K562 (cell line): ENCODE results near the gene PDCD6IP. TPM values are rescaled to one million over a fixed set of nuclear protein-coding genes. Genes with fewer than 3 reads are reported as not detected.

Experiments used
- ATAC-seq: fragments of 200-7000 bp; cut with Tn5 transposase; 3 replicates; pipeline ENCODE4 v1.9.1; 2020; ENCODE audit warnings: moderate library complexity
- BruUV-seq: library from RNA; stranded (reverse); fragments of 400-500 nt; replicated peaks from 2 replicates; lab custom pipeline; 2021; lab: Mats Ljungman, UMichigan
- CTCF ChIA-PET: fragments of 300-600 bp; formaldehyde crosslinking; extraction: SDS; loops from one replicate; lab custom pipeline; 2021; ENCODE audit warnings: low intra/inter-chr PET ratio; lab: Yijun Ruan, JAX
- POLR2A ChIA-PET: fragments of 300-600, 350-650 bp; sonication (Branson Sonifier 250); formaldehyde crosslinking; extraction: SDS; loops from one replicate; lab custom pipeline; 2021; ENCODE audit warnings: antibody characterized with exemption, inconsistent platforms; lab: Yijun Ruan, JAX
- DNase-seq, 4 experiments: peaks; one replicate each; pipeline versions ENCODE4 v3.0.0 to v3.0.0-alpha.2; 2011 to 2018; ENCODE audit warnings: low spot score in 3 of 4, mixed read lengths in 3 of 4; ENCODE audit errors: extremely low read depth in 1 of 4
- FAIRE-seq: peaks from 2 replicates; lab custom pipeline; 2011; peaks lifted over from hg19 to GRCh38; lab: Jason Lieb, UNC
- H2AFZ ChIP-seq: 2 replicates; pipeline ENCODE4 v1.6.0; 2011; ENCODE audit warnings: low read depth, low read length, control low read depth, inconsistent platforms
- H3K27ac ChIP-seq: fragments of 200-600 bp; 3 replicates; pipeline ENCODE4 v1.8.0; 2011; ENCODE audit warnings: low read depth, mild to moderate bottlenecking, control low read depth, inconsistent platforms, low read length, moderate library complexity, mixed read lengths; ENCODE audit errors: extremely low read depth
- H3K27me3 ChIP-seq, 2 experiments: fragments of 300-600 bp in 1 of 2; 2 replicates in 1 of 2; 3 replicates in 1 of 2; pipeline versions ENCODE4 v1.6.0 to v1.8.0; 2011; ENCODE audit warnings: inconsistent platforms in 2 of 2, low read length in 2 of 2, mild to moderate bottlenecking in 1 of 2, mixed read lengths in 1 of 2, moderate library complexity in 1 of 2; ENCODE audit not compliant: control insufficient read depth in 2 of 2, insufficient read depth in 2 of 2
- H3K36me3 ChIP-seq: fragments of 300-600 bp; 3 replicates; pipeline ENCODE4 v1.8.0; 2011; ENCODE audit warnings: mild to moderate bottlenecking, low read length, inconsistent platforms; ENCODE audit not compliant: control insufficient read depth, insufficient read depth
- H3K4me1 ChIP-seq, 2 experiments: fragments of 200-600 bp in 1 of 2; replicated peaks in 1 of 2; 2 replicates in 1 of 2; 3 replicates in 1 of 2; pipeline versions ENCODE4 v1.5.1 to v1.8.0; 2011; ENCODE audit warnings: inconsistent platforms in 2 of 2, low read length in 2 of 2, mild to moderate bottlenecking in 1 of 2, mixed read lengths in 1 of 2, moderate library complexity in 1 of 2; ENCODE audit not compliant: control insufficient read depth in 2 of 2, insufficient read depth in 2 of 2
- H3K4me2 ChIP-seq: 2 replicates; pipeline ENCODE4 v1.6.1; 2011; ENCODE audit warnings: low read length, control low read depth, inconsistent platforms, mixed read lengths; ENCODE audit not compliant: insufficient read depth
- H3K4me3 ChIP-seq: fragments of 200-600 bp; sonication (generic), shearing (Covaris generic); 2 replicates; pipeline ENCODE4 v1.5.1; 2016; ENCODE audit warnings: control low read depth, inconsistent platforms
- H3K79me2 ChIP-seq: fragments of 200-600 bp; 3 replicates; pipeline ENCODE4 v1.8.0; 2011; ENCODE audit warnings: low read length, inconsistent platforms; ENCODE audit not compliant: control insufficient read depth, insufficient read depth
- H3K9ac ChIP-seq, 2 experiments: 2 replicates each; pipeline versions ENCODE4 v1.6.0 to v1.6.1; 2011; ENCODE audit warnings: low read depth in 2 of 2, low read length in 2 of 2, control low read depth in 1 of 2, inconsistent platforms in 1 of 2, mild to moderate bottlenecking in 1 of 2, mixed read lengths in 1 of 2; ENCODE audit not compliant: insufficient read depth in 1 of 2
- H3K9me1 ChIP-seq: one replicate; pipeline ENCODE4 v1.6.0; 2011; ENCODE audit warnings: inconsistent platforms, mild to moderate bottlenecking, low read length, moderate library complexity; ENCODE audit not compliant: control insufficient read depth, insufficient read depth
- H3K9me3 ChIP-seq: replicated peaks from 2 replicates; pipeline ENCODE4 v1.5.1; 2011; ENCODE audit warnings: low read depth, low read length, inconsistent platforms; ENCODE audit not compliant: control insufficient read depth, insufficient read depth
- H4K20me1 ChIP-seq: replicated peaks from 2 replicates; pipeline ENCODE4 v1.6.1; 2011; ENCODE audit warnings: low read length, inconsistent platforms, mixed read lengths; ENCODE audit not compliant: control insufficient read depth, insufficient read depth
- BHLHE40 ChIP-seq: IDR thresholded peaks from 2 replicates; pipeline ENCODE4 v1.6.1; 2011; ENCODE audit warnings: low read length, improper control_type of control experiment
- CBFA2T3 ChIP-seq: fragments of 450-650 bp; IDR thresholded peaks from 2 replicates; pipeline ENCODE4 v1.6.1; 2017
- CREB5 ChIP-seq: fragments of 250-450 bp; sonication (Bioruptor Pico); IDR thresholded peaks from 2 replicates; pipeline ENCODE4 v1.5.0; 2020; ENCODE audit warnings: mild to moderate bottlenecking
- ELF1 ChIP-seq: fragments of 200-800 bp; sonication (Bioruptor generic); IDR thresholded peaks from 2 replicates; pipeline ENCODE4 v1.6.1; 2016; ENCODE audit warnings: missing genetic modification characterization, missing compliant biosample characterization
- ETV5 ChIP-seq: sonication (generic); formaldehyde crosslinking; IDR thresholded peaks from 2 replicates; pipeline ENCODE4 v1.4.0; 2020; ENCODE audit warnings: low read depth, mild to moderate bottlenecking, missing genetic modification reagents
- KLF13 ChIP-seq: fragments of 450-650 bp; IDR thresholded peaks from 2 replicates; pipeline ENCODE4 v1.6.1; 2016; ENCODE audit warnings: missing genetic modification characterization, low read depth, mild to moderate bottlenecking, missing compliant biosample characterization, moderate library complexity, borderline replicate concordance
- MAFK ChIP-seq: IDR thresholded peaks from 2 replicates; pipeline ENCODE4 v1.6.1; 2011; ENCODE audit warnings: low read length, improper control_type of control experiment
- NFRKB ChIP-seq: fragments of 450-650 bp; IDR thresholded peaks from 2 replicates; pipeline ENCODE4 v1.6.1; 2016; ENCODE audit warnings: low read depth
- PCBP1 ChIP-seq: fragments of 200-400 bp; formaldehyde crosslinking; IDR thresholded peaks from 2 replicates; pipeline ENCODE4 v1.6.1; 2018; ENCODE audit warnings: mild to moderate bottlenecking, low read depth, low read length; ENCODE audit not compliant: poor library complexity, severe bottlenecking
- RUNX1 ChIP-seq: sonication (generic); IDR thresholded peaks from 2 replicates; pipeline ENCODE4 v1.6.1; 2016; ENCODE audit warnings: antibody characterized with exemption, low read depth
- SRSF9 ChIP-seq: fragments of 200-400 bp; formaldehyde crosslinking; IDR thresholded peaks from 2 replicates; pipeline ENCODE4 v1.6.1; 2017; ENCODE audit warnings: low read depth, low read length, borderline replicate concordance
- TFAP4 ChIP-seq: sonication (generic); formaldehyde crosslinking; IDR thresholded peaks from 2 replicates; pipeline ENCODE4 v1.8.0; 2022; ENCODE audit warnings: missing genetic modification reagents, mild to moderate bottlenecking, moderate library complexity, borderline replicate concordance
- USF2 ChIP-seq: sonication (generic); formaldehyde crosslinking; IDR thresholded peaks from 2 replicates; pipeline ENCODE4 v1.5.0; 2020; ENCODE audit warnings: missing genetic modification reagents
- ZBTB9 ChIP-seq: fragments of 450-650 bp; formaldehyde crosslinking; IDR thresholded peaks from 2 replicates; pipeline ENCODE4 v1.4.0; 2020; ENCODE audit warnings: mild to moderate bottlenecking, moderate library complexity
- in situ Hi-C: fragments of 300-500 bp; cut with MboI; formaldehyde crosslinking; loops from 4 replicates; pipeline ENCODE4 v1.15.0; 2018; ENCODE audit warnings: inconsistent platforms, mixed read lengths
- intact Hi-C: fragments of 100-400 bp; cut with micrococcal nuclease; formaldehyde crosslinking; loops from 2 replicates; pipeline ENCODE4 v1.14.2; 2022
- polyA plus RNA-seq, 8 experiments: library from polyadenylated mRNA; depleted of rRNA in 4 of 8; stranded (reverse) in 5 of 8; unstranded in 3 of 8; fragments of >200 nt; fragmentation: Nextera tagmentation in 2 of 8; fragmentation: Illumina TruSeq in 1 of 8; extraction: Ambion mirVana in 2 of 8; extraction: Trizol in 1 of 8; gene quantifications; 2 replicates each; pipeline versions ENCODE4 v1.2.1 to v1.2.3, GENCODE V29; 2011 to 2014; ENCODE audit warnings: inconsistent platforms in 1 of 8, missing spikeins in 1 of 8
- total RNA-seq, 7 experiments: library from RNA; depleted of rRNA in 6 of 7; stranded (reverse); fragments of >200 nt in 6 of 7; fragmentation: Illumina TruSeq in 2 of 7; extraction: Trizol in 2 of 7; gene quantifications; 2 replicates each; pipeline versions ENCODE4 v1.2.1 to v1.2.3, GENCODE V29; 2011 to 2021; ENCODE audit warnings: low replicate concordance in 1 of 7

PDCD6IP gene
- total and polyA plus RNA-seq, 9 of the 15 experiments (the other 6 are each of a cell fraction or from before 2014, with no cell fraction given), result 40.2 to 302 (median 122) TPM

DNA sequence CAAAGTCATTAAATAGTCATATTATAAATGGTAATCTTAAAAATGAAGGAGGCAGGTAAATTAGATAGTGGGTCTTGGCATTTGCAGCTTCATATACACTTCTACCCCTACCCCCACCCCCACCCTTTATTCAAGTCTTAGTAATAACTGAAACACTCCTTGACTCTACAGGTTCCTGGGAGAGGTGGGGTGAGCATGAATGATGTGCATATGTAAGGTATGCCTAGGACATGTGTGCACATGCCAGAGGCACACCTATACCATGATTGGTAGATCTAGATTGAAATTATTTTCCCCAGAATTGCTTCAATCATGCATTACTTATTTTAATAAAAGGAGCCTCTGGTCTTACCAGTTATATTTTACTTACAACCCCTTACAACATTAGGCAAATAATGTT, 40.1 kb upstream of the PDCD6IP start:
- Histone ChIP-seq H4K20me1 (no peaks in the 10 kb centered on the region), H3K4me3 (no peak overlapping the region), H2AFZ (no peak overlapping the region), H3K4me1 (no peaks in the 10 kb centered on the region), H3K36me3 (no peaks in the 10 kb centered on the region), H3K9ac (no peak overlapping the region), H3K9me3 (no peaks in the 10 kb centered on the region; the same call in 1 of the 2 replicates), H3K27ac (no peak overlapping the region), H3K79me2 (no peaks in the 10 kb centered on the region), H3K9me1 (no peaks in the 10 kb centered on the region), H3K27me3 (no peaks in the 10 kb centered on the region), H3K4me2 (no peak overlapping the region)
- no TSS peak for BruUV-seq
- TF ChIP-seq TFAP4 (CRISPR knock-in tag), result no peak
- TF ChIP-seq RUNX1, result no peak
- no peak for TF ChIP-seq BHLHE40
- no peak for TF ChIP-seq ELF1 (tag)
- no peak for TF ChIP-seq NFRKB
- no peak for TF ChIP-seq CBFA2T3
- no peak for TF ChIP-seq USF2 (CRISPR knock-in tag)
- TF ChIP-seq MAFK, result no peak
- TF ChIP-seq ETV5 (CRISPR knock-in tag), result no peak
- TF ChIP-seq KLF13 (tag), result no peak
- no peak for TF ChIP-seq PCBP1
- no peak for TF ChIP-seq CREB5 (CRISPR knock-in tag)
- TF ChIP-seq SRSF9, result no peak
- TF ChIP-seq ZBTB9 (CRISPR knock-in tag), result no peak
- in situ Hi-C loops (no loop called here), intact Hi-C loops (no loop called here)
- FAIRE-seq (no peak), ATAC-seq (no peak), DNase-seq (no peak)
- POLR2A ChIA-PET, result interaction anchor here (0.7 kb wide), 1 partner anchor 40 kb away, joined by 3 read pairs; the partner anchor contains the start of gene PDCD6IP
- CTCF ChIA-PET, result interaction anchor here (0.6 kb wide), 1 partner anchor 885 kb away, joined by 3 read pairs; no protein-coding TSS in a partner anchor
